Epithelial cell of prostate (primary cell): Measurements from ENCODE around the gene CLCN7.

Source experiments
- DNase-seq: peaks from one replicate; pipeline ENCODE4 v3.0.0-alpha.2; 2011; ENCODE audit warnings: low read depth, low spot score
- H3K27ac ChIP-seq: fragments of 450-650 bp; 2 replicates; pipeline ENCODE4 v1.5.1; 2017; ENCODE audit warnings: mild to moderate bottlenecking

Gene CLCN7

DNA sequence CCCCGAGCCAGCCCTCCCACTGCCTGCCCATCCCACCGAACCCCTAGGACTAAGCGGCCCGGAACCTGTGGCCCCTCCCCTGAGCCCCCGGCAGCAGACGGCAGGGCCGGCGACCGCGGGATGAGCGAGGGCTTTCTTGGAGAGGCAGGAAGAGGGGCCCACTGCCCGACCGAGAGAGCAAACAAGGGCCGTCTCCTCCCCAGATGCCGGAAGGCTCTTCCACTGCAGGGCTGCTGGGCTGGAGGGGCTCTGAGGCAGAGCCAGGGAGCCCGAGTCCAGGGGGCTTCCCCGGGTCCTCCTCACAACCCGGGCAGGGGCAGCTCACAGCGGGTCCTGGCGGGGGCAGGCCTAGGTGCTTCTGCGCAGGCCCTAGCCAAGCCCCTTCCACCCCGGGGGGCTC, 41.1 kb downstream of the CLCN7 start:
- no peak overlapping the region for H3K27ac ChIP-seq
- no peak for DNase-seq

DNA sequence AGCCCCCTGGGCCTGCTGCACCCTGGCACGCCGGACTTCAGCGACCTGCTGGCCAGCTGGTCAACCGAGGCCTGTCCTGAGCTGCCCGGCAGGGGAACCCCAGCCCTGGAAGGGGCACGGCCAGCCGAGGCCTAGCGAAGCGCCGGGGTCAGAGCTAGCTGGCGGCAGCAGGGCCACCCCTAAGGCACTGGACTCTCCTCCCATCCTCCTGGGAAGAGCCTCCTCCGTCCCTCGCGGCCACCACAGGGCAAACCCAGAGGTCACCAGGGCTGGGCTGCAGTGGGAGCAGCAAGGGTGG, 41.6 kb downstream of the CLCN7 start:
- H3K27ac ChIP-seq = no peak overlapping the region
- DNase-seq = no peak

DNA sequence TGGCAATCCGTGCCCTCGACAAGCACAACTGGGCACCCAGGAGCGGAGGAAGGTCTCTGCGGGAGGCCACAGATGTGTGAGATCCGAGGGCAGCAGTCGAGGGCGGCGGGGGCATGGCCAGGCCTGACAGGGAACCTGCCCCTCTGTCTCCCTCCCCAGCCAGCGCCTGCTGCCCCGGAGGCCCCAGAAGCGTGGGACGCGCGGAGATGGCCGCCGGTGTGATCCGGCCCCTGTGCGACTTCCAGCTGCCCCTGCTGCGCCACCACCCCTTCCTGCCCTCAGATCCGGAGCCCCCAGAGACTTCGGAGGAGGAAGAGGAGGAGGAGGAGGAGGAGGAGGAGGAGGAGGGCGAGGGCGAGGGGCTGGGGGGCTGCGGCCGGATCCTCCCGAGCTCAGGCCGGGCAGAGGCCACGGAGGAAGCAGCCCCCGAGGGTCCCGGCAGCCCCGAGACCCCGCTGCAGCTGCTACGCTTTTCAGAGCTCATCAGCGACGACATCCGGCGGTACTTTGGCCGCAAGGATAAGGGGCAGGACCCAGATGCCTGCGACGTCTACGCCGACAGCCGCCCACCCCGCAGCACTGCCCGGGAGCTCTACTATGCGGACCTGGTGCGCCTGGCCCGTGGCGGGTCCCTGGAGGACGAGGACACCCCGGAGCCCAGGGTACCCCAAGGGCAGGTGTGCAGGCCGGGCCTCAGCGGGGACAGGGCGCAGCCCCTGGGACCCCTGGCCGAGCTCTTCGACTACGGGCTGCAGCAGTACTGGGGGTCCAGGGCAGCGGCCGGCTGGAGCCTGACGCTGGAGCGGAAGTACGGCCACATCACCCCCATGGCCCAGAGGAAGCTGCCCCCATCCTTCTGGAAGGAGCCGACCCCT, 42.2 kb downstream of the CLCN7 start:
- no peak overlapping the region for H3K27ac ChIP-seq
- DNase-seq = no peak

DNA sequence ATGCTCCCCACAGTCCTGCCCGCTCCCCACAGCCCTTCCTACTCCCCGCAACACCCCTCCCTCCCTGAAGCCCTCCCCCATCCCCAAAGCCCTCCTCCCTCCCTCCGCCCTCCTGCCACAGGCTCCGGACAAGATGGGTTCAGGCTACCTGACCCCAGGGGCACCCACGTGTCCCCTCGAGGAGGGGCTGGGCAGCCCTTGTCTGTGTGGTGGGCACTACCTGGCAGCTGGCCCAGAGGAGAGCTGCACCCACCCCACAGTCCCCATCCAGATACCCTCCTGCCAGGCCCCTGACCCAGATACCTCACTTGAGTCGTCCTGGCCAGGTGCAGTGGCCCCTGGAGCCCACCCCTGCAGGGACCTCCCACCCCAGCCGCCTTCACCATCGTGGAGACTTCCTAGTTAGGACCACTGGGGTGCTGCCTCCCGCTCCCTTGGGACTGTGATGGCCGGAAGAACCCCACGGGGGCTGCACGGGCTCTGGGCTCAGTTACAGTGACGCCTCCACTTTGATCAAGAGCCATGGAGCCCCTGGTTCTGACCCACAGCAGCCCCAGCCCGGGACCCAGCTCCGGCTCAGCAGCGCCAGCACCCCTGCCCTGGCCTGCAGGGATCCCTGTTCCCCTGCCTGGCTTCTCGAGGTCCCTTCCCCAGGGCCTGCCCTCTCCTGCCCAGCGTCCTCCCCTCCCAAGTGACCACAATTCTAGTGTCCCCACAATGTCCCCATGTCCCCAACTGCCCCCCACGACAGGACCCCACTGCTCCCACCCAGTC, 43.1 kb downstream of the CLCN7 start:
- H3K27ac ChIP-seq = no peak overlapping the region
- no peak for DNase-seq

DNA sequence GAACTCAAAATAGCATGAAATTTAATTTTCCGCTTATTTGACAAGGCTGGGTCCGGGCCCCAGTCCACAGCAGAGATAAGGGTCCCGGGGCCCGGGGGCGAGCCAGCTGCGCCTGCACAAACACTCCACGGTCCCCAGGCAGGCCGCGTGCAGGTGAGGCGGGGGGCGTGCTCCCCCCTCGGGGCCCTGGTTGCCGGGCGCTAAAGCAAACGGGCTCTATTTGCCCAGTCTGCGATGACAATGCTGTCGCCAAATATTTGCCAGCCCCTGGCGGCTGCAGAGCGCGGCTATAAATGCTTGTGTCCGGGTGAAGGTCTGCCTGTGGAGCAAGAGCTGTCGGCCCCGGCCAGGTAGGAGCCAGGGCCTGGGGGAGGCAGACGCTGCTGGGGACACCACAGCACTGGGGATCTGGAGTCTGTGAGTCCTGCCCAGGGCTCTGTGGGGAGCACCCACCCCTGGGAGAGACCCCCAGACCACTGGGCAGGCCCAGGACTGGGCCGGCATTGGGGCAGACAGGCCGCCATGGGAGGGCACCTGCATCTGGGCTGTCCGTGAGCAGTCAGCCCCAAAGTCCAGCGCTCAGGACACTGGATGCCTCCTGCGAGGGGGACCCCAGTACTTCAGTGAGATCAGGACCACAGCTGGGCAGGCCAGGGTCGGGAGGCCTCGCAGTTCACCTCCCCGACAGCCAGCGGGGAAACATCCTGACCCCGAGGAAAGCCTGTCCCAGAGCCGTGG, 43.9 kb downstream of the CLCN7 start, which contains the start of gene PERCC1:
TSS of gene PERCC1 (plus strand) at position 320 of the 738 bp plus-strand sequence. CDS start 1,516 bp downstream, outside the sequence.
- no peak for DNase-seq
- H3K27ac ChIP-seq = no peak within 1 kb of the TSS

DNA sequence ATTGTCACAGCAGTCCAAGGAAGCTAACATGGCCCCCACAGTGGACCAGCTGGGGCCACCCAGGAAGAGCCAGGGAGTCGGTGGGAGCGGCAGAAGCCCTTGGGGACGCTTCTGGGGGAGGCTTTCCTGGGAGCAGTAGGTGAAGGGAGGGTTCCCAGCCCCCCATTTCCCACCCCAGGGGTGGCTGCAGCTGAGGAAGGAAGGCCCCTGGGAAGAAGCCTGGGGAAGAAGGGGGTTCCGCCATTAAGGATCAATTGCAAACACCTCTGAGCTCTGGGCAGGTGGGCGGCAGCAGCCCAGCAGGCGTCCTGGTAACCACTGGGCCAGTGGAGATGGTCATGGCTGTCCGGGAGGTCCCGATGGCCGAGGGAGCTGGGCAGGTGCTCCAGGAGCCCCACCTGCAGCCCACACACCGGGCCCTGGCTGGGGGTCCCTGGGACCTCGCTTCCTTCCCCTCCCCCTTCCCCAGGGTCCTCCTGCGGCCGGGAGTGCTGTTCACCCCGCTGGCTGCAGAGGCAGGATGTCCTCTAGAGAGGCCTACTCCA, 44.5 kb downstream of the CLCN7 start:
- H3K27ac ChIP-seq = no peak overlapping the region
- no peak for DNase-seq

DNA sequence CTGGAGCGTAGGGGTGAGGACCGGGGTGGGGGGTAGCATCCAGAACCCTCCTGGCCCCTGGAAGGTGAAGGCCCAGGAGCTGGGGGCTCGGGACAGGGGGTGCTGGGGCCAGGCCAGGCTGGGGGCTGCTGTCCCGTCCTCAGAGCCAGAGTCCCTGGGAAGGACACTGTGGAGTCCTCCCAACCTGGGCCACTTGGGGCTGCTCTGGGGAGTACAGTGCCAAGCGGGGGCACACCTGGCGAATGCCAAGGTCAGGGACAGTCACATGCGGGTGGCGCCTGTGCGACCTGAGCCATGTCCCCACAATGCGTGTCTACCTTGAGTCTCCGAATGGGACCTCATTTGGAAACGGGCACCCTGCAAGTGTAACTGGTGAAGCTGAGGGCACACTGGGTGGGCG, 45.2 kb downstream of the CLCN7 start:
- no peak overlapping the region for H3K27ac ChIP-seq
- no peak for DNase-seq

DNA sequence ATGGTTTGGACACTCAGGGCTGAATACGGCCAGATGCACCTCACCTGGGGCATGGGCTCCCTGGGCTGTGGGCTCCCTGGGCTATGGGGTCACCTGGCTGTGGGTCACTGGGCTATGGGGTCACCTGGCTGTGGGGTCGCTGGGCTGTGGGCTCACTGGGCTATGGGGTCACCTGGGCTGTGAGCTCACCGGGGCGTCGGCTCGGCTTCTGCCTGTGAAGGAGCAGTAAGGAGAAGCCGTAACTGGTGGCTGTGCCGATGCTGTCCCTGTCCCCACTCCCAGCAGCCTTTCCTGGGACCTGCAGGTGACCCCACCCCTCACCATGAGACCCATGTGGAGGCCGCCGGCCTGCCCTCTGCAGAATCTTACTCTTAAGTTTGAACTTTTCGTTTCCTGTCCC, 45.8 kb downstream of the CLCN7 start:
- no peak for DNase-seq
- no peak overlapping the region for H3K27ac ChIP-seq

DNA sequence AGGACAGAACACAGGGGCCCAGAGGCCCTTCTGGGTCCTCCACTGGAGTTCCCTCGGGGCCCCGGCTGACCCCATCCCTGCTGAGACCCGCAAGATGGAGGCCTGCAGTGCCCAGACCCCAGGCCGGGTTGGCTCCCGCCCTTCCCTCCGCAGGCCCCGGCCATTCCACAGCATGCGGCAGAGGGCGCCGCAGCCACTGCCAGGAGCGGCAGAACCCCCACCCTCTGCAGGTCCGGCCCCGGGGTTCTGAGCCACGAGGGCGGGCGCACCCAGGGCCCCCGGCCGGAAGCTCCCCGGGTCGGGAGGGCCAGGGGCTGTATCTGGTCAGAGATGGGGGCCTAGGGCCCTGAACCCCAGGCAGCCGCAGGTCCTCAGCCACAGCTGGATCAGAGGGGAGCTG, 46.3 kb downstream of the CLCN7 start:
- no peak for DNase-seq
- no peak overlapping the region for H3K27ac ChIP-seq

DNA sequence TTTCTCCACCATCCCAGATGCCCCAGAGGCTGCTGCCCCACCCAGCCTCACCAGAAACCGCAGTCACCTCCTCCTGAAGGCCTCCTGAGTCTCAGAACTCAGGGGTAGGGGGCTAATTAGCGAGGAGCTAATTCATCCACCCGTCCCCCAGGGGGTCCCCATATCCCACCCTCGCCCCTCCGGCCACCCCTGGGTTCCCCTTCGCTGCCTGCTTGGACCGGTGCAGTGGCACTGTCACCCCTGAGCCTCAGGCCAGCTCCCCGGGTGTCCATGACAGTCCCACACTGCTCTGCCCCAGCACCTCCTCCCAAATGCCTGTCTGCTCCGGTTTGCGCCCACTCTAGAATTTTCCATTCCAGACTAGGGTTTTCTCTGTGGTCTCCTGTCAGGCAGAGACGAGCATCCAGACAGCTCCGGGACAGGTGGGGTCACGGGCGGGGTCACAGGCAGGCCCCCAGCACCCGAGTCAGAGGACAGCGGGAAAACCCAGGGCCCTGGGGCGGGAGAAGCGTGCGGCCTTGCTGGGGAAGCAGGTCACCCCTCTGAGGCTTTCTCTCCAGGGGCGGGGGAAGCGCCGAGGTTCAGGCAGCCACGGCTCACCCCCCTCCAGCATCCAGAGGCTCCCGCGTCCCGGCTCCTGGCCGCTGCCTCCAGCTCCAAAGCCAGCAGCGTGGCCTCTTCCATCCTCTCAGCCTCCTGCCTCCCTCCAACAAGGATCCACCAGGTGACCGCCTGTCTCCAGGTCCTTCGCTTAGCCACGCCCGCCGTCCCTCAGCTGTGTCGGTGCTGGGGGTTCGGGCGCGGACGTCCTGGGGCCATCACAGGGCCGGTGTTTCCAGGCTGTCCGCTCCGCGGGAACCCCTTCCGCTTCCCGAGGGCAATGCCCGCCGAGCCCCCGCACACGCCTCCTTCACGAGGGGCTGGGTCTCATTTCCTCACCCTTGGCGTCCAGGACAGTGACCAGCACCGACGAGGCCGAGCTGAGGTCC, 47.1 kb downstream of the CLCN7 start:
- H3K27ac ChIP-seq = no peak overlapping the region
- no peak for DNase-seq

DNA sequence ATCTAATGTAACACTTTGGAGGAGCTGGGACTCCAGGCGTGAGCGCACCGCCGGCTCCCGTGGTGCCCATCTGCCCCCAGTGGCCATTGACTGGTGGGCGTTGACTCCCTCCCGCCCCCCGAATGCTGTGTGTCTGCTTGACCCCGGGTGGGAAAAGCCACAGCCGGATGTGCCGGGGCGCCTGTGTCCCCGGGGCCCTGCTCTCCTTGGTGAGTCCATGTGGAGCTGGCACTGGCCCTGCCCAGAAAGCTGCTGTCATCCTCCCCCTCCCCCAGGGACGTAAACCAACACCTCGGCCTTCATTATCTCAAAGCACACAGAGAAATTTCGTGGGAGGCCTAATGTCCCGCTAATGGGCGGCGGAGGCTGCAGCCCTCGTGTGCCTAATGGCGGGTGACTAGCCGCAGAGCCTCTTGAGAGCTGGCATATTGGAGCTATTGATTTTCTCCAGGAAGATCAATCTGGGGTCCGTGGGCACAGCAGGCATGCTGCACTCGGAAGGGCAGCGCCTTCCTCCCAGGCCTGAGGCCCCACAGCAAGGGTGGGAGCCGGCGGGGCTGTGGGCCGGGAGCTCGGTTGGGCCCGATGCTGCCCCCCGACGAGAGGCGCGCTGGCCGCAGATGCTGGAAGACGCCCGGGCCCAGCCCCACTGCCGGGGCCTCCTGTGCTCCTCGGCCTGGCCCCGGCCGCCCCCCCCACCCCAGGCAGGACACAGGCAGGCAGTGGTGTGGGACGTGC, 47.9 kb downstream of the CLCN7 start:
- DNase-seq = no peak
- no peak overlapping the region for H3K27ac ChIP-seq

DNA sequence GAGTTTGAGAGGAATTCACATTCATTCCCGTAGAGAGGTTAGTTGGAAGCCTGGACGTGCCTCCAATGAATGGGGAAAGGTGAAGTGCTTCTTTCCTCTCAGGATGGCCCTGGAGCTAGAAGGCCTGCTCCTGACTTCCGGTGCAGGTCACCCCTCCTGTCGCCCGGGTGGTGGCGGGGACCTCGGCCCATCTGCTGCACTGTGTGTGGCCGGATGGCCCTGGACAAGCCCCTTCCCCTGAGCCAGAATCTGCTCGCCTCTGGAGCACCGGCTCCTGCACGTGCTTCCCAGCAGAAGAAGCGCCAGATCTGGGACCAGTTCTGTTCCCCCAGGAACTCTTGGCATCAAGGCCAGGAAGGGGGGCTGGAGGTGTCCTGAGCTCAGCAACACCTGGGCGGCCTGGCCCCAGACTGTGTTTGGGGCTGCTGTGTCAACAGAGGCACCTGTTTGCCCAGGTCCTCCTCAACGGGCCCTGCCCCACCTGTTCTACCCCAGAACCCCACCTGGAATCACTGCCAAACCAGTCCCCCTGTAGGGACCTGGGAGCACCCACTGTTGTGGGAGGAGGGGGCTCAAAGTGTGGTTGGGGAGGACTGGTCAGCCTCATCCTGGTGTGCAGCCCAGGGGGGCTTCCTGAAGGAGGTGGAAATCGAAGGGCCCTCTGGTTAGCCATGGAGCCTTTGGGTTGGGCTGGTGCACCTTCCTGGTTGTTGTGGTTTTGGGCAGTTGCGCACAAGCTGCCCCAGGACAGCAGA, 49.0 kb downstream of the CLCN7 start:
- no peak for DNase-seq
- H3K27ac ChIP-seq = no peak overlapping the region

DNA sequence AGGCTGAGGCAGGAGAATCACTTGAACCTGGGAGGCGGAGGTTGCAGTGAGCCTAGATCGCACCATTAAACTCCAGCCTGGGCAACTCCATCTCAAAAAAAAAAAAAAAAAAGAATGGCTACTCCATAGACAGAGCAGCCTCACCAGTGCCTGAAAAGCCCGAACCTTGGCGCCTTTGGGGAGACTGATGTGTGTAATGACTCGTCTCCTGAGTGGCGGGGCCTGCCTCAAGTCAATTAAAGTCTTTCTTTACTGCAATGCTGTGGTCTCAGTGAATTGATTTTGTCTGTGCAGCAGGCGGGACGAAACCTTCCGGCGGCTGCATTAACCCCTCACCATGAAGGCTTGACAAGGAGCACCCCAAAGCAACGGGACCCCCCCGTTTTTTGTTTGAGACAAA, 50.8 kb downstream of the CLCN7 start:
- no peak overlapping the region for H3K27ac ChIP-seq
- no peak for DNase-seq

DNA sequence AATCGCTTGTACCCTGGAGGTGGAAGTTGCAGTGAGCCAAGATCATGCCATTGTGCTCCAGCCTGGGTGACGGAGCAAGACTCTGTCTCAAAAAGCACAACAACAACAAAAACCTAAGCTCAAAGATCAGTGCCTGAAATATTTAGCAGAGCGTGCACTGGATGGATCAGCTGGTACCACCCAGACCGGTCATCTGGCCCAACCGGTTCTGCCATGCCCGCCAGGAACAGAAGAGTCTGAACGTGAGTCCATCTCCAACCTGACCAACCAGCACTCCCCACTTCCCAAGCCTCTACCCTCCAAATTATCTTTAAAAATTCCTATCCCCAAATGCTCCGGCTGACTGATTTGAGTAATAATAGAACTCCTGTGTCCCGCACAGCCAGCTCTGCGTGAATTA, 52.8 kb downstream of the CLCN7 start:
- peak overlapping the region; percentile 90 for H3K27ac ChIP-seq
- no peak for DNase-seq

DNA sequence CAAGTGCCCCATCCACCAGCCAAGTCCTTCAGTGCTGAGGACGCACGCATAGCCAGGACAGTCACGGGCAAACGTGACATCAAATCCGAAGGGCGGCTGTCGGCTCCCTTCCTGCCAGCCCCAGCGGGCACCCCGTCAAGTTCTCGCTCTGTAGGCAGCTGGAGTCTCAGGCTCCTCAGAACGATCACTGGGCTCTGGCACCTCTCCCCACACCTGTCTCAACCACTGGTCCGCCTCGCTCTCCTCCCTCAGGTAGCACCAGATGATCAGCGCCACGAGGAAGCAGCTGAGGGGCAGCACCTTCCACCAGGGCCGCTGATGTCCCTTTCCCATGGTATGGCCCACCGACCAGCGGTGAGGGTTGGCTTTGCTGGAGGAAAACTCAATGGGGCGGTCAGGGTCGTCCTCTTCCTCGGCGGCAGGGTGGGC, 54.7 kb downstream of the CLCN7 start:
- peak overlapping the region; percentile 90 for H3K27ac ChIP-seq
- DNase-seq = no peak

DNA sequence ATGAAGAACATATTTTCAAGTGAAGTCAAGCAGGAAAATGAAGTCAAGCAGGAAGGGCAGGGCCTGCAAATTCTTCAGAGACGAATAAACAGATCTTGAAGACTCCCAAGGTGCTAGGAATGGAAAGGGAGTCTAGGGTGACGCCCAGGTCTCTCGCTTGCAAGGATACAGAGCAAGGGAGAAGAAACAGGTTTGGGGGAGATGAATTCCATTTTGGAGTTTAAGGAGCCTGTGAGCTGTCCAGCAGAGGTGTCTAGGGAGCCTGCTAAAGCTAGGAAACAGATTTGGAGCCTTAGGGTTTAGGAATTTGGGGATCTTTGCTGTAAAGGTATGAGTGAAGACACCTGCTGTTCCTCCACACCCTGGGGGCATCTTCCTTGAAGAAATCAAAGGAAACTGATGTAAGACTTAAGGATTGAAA, 58.3 kb downstream of the CLCN7 start:
- no peak for DNase-seq
- peak overlapping the region; percentile 75 for H3K27ac ChIP-seq

DNA sequence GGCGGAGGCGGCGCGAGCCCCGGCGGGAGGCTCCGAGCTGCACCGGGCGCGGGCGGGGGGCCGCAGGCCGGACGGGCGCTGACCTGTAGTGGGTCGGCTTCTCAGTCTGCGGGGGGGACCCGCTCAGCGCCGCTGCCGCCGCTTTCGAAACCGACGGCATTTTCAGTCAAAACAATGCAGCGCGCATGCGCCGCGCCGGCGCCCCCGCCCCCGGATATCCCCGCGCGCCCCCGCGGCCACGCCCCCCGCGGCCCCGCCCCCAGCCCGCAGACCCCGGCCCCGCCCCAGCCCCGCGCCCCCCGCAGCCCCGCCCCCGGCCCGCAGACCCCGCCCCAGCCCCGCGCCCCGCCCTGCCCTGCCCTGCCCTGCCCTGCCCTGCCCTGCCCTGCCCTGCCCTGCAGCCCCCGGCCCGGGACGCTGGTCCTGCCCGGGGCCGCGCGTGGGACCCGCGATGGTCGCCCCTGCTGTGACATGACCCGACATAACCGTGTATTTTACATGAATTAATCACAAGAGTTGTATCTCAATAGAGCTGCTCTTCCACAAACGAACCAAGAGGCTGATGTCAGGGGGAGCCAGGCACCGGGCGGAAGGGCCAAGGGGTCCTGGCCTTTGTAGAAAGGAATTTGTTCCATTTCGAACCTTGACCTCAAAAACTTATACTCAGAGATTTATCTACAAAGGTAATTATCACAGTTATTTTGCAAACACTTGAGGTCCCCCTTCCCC, 60.1 kb downstream of the CLCN7 start, which contains the start of gene UNKL:
TSS of gene UNKL (minus strand) at position 173 of the 729 bp plus-strand sequence. CDS start at position 160, 13 bp downstream.
- no peak for DNase-seq
- H3K27ac ChIP-seq = peak within 1 kb of the TSS; percentile 75
